ENCODE results near the gene SLC44A2.

The SLC44A2 gene

DNA sequence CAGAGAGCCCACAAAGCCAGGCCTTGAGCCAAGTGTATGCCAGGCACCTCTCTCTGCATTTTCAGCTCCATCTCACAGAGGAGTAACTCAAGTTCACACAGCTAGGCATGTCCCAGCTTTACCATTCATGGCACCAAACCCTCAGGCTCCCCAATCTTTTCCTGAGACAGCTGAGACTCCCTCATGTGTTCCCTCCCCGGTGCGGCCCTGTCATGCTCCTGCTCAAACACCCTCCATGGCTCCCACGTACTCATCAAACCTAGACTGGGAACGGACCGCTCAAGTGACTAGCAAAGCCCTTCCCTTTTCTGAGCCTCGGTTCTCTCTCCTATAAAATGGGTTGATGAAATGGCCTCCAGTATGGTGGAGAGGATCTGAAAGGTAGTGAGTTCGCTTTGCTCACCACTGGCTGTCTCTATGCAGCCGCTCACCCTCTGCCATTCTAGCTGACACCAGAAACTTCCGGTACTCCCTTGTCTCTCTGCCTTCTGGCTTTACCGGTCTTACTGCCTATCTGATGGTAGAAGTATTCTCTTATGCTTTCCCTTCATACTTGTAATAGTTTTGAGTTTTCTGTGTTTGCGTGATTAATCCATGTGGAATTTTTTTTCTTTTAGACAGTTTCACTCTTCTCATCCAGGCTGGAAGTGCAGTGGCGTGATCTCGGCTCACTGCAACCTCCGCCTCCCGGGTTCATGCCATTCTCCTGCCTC lies 7.8 kb upstream of the SLC44A2 start:
- DNase-seq, result no peak

DNA sequence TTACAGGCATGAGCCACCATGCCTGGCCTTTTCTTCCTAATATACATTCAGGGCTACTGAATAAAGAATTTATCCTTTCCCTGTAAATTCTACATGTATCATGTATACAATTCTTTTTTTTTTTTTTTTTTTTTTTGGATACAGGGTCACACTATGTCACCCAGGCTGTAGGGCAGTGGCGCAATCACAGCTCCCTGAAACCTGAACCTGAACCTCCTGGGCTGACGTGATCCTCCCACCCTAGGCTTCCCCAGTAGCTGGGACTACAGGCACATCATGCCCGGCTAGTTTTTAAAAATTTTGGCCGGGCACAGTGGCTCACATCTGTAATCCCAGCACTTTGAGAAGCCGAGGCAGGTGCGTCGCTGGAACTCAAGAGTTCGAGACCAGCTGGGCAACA lies 6.5 kb upstream of the SLC44A2 start:
- no peak for DNase-seq

DNA sequence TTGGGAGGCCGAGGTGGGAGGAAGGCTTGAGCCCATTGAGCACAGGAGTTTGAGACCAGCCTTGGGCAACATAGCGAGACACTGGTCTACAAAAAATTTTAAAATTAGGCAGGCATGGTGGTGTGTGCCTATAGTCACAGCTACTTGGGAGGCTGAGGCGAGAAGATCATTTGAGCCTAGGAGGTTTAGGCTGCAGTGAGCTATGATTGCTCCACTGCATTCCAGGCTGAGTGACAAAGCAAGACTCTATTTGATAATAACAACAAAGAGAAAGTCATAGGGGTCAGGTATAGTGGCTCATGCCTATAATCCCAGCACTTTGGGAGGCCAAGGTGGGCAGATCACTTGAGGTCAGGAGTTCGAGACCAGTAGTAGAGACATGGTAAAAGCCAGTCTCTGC lies 4.6 kb upstream of the SLC44A2 start:
- DNase-seq, result no peak

DNA sequence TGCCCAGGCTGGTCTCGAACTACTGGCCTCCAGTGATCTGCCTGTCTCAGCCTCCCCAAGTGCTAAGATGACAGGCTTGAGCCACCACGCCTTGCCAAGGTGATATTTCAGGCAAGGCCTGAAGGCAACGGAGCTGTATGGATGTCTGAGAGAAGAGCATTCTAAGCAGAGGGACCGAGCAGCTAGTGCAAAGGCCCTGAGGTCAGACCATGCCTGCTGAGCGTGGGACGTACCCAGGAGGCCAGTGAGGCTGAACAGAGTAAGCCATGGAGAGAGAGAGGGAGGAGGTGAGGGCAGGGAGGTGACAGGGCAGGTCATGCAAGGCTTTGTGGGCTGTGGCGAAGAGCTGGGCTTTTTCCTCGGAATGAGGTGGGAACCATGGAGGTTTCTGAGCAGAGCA lies 3.4 kb upstream of the SLC44A2 start:
- no peak for DNase-seq

DNA sequence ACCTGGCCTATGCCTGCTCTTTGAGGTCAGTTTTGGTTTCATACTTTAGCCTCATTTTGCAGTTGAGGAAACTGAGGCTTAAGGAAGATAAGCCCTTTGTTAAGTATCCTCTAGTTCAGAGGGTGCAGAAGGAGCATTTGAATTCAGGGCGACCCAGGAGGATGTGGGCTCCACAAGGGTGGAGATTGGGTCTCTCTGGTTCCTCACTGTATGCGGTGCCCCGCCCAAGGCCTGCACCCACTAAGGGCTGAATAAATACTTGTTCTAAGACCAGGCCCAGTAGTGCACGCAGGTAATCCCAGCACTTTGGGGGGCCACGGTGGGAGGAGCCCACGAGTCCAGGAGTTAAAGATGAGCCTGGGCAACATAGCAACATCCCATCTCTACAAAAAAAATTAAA lies 768 bp upstream of the SLC44A2 start:
- DNase-seq, result no peak

DNA sequence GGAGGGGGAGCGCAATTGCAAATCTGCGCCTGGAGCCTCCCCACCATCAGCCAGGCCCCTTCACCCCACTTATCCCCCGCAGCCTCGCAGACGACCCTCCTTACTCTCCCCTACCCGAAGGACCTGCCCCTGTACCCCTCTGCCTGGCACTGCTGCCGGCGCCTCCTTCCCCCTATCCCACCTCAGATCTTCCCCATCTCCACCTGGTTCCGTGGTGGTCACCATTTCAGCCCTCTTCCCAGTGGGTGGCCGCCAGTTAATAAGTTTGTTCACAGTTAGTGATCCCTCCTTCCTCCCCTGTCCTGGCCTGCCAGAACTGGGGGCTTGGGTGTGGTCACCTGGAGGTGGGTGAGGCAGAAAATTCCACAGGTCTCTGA lies 397 bp downstream of the SLC44A2 start:
- DNase-seq, result no peak

DNA sequence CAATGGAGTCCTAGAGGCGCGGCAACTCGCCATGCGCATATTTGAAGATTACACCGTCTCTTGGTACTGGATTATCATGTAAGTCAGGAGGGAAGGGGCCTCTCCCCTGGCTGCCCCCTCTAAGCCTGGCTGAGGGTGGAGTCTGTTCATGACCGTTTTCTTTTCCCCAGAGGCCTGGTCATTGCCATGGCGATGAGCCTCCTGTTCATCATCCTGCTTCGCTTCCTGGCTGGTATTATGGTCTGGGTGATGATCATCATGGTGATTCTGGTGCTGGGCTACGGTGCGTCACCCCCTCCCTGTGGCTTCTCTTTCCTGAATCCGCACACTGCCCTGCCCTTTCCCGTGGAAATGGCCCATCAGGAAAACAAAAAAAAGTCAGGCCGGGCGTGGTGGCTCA lies 6.5 kb downstream of the SLC44A2 start:
- DNase-seq, result no peak

DNA sequence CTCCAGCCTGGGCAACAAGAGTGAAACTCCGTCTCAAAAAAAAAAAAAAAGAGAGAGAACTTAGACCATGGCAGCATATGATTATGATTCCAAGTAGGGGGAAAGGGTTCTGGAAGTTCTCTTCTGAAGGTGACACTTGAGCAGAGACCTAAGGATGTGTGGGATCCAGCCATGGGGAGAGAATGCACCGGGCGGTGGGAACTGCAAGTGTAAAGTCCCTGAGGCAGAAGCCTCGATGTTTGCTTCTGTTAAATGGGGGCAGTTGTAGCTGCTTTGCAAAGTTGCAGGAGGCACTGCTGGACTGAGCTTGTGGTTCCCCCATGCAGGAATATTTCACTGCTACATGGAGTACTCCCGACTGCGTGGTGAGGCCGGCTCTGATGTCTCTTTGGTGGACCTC lies 9.1 kb downstream of the SLC44A2 start:
- no peak for DNase-seq

DNA sequence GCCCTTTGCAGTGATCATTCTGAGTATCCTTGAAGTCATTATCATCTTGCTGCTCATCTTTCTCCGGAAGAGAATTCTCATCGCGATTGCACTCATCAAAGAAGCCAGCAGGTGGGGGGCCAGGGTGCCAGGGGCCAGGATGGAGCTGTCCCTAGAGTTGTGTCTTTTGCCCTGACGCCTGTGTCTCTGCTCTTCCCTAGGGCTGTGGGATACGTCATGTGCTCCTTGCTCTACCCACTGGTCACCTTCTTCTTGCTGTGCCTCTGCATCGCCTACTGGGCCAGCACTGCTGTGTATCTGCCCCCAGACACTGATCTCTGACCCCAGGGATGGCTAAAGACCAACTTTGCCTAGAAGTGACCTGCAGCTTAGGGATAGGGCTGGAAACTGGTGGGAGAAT lies 9.6 kb downstream of the SLC44A2 start:
- no peak for DNase-seq

DNA sequence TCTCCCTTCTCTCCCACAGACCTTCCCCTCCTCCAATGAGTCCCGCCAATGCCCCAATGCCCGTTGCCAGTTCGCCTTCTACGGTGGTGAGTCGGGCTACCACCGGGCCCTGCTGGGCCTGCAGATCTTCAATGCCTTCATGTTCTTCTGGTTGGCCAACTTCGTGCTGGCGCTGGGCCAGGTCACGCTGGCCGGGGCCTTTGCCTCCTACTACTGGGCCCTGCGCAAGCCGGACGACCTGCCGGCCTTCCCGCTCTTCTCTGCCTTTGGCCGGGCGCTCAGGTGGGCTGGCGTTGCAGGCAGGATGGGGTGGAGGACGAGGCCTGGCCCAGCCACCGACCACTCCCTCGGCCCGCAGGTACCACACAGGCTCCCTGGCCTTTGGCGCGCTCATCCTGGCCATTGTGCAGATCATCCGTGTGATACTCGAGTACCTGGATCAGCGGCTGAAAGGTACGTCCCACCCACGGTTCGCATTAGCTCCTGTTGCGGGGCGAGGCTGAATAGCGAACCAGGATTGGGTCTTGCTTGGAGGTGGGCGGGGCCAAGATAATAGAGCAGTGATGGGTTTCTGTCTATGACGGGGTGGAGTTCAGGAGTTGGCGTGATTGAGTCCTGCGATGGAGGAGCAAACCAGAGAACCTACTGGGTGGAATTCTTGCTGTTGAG lies 11.1 kb downstream of the SLC44A2 start:
- no peak for DNase-seq

DNA sequence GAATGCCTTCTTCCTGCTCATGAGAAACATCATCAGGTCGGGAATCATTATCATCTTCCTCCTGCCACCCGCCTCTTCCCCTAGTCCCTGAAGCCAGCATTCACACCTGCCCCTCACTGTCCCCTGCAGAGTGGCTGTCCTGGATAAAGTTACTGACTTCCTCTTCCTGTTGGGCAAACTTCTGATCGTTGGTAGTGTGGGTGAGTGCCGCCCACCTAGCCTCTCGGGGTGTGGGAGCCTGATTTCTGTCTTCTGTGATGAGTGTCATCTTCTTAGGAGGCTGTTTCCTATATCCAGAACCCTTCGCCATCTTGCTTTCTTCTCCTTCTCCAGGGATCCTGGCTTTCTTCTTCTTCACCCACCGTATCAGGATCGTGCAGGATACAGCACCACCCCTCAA lies 12.5 kb downstream of the SLC44A2 start:
- no peak for DNase-seq

DNA sequence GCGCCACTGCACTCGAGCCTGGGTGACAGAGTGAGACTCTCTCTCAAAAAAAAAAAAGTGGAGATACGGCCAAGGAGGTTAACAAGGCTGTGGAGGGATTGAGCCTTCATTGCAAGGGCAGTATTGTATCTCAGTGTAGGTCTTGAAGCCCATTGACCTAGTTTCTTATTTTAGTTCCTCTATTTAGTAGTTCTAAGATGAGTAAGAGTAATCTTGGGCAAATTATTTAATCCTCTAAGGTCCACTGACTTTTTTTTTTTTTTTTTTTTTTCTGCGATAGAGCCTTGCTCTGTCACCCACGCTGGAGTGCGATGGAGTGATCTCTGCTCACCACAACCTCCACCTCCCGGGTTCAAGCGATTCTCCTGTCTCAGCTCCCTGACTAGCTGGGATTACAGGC lies 14.5 kb downstream of the SLC44A2 start:
- DNase-seq, result no peak

DNA sequence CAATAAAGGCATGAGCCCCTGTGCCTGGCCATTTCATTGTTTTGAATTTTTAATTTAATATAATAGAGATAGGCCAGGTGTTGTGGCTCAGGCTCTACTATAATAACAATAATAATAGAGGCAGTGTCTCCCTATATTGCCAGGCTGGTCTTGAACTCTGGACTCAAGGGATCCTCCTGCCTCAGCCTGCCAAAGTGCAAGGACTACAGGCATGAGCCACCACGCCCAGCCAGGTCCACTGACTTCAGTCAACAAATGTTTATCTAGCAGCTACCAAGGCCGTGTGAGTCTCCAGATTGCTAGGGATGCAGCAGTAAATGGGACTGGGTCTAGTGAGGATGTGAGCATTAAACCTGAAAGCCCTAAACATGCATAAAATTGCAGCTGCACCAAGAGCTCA lies 15.0 kb downstream of the SLC44A2 start:
- no peak for DNase-seq

DNA sequence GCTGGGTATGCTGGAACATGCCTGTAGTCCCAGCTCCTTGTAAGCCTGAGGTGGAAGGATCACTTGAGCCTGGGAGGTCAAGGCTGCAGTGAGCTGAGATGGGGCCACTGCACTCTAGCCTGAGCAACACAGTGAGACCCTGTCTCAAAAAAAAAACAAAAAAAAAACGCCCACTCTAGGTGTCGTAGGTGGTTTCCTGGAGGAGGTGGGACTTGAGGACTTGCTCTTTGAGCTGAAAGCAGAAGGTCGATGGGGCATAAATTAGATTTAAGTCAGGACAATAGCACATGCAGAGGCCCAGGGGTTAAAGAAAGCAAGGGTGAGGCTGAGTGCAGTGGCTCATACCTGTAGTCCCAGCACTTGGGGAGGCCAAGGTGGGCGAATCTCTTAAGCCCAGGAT lies 15.9 kb downstream of the SLC44A2 start:
- no peak for DNase-seq

DNA sequence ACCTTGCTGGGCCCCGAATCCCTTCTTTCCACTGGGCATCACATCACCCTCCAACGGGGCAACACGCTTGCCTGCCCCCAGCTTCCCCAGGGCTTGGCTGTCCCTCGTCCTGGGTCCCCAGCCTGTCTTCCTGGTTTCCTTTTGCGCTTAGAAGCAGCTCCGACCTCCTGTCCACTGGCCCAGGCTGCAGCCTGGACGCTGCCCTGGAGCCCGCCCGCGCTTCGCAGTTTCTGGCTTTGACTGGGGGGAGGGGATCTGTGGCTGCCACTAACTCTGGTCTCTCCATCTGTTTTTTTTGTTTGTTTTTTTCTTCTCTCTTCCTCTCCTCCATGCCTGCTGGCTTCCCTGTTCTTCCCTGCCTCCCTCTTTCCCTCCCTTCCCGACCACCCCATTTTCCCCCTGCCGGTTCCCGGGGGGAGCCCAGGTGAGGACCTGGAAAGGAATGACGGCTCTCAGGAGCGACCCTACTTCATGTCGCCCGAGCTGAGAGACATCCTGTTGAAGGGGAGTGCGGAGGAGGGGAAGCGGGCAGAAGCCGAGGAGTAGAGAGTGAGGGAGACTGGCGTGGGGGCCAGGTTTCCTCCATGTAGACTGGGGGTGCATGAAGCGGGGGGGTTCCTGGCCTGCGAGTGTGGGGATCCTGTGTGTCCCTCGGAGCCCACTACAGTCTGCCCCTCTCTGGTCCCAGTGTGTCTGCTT lies 17.3 kb downstream of the SLC44A2 start:
- no peak for DNase-seq

DNA sequence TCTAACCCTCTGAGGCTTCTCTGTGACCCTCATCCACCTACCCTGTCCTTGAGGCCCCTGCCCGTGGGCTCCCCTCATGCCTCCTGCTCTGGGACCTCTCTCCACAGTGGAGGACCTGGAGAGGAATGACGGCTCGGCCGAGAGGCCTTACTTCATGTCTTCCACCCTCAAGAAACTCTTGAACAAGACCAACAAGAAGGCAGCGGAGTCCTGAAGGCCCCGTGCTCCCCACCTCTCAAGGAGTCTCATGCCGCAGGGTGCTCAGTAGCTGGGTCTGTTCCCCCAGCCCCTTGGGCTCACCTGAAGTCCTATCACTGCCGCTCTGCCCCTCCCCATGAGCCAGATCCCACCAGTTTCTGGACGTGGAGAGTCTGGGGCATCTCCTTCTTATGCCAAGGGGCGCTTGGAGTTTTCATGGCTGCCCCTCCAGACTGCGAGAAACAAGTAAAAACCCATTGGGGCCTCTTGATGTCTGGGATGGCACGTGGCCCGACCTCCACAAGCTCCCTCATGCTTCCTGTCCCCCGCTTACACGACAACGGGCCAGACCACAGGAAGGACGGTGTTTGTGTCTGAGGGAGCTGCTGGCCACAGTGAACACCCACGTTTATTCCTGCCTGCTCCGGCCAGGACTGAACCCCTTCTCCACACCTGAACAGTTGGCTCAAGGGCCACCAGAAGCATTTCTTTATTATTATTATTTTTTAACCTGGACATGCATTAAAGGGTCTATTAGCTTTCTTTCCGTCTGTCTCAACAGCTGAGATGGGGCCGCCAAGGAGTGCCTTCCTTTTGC lies 18.0 kb downstream of the SLC44A2 start:
- DNase-seq, result no peak

DNA sequence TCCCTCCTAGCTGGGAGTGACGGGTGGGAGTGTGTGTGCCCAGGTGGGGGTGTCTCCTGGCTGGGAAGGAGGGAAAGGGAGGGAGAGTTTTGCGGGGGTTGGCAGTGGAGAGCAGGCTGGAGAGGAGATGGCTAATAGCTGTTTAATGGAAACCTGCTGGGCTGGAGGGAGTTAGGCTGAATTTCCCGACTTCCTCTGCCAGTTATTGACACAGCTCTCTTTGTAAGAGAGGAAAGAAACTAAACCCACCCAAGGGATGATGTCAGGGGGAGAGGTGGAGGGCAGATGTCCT lies 18.6 kb downstream of the SLC44A2 start:
- peak; percentile 12 for DNase-seq

DNA sequence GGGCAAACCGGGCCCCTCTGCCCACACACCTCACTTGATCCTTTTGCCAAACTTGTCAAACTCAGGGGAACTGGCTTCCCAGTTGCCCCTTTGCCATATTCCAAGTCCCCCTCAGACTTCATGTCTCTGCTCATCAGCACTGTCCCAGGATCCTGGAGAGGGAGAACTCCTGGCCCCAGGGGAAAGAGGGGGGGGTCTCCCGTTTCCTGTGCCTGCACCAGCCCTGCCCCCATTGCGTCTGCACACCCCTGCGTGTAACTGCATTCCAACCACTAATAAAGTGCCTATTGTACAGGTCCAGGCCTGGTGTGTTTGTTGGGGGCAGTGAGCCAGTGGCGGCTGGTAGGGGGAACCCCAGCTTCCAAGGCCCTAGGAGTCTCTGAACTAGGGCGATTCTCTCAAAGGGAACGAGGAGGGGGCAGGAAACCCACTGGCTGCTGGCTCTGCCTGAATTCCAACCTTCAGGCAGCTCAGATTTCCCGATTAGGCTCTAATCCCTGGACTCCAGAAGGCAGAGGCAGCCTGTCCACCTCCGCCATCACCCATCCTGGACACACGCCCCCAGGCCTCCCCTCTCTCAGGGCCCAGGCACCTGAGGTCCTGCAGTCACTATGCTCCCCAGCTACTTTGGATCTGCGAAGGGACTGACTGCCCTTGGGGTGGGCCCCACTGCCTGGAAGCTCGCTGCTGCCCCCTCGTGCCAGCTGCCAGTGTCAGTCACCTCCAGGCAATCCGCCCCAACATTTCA lies 19.1 kb downstream of the SLC44A2 start:
- peak; percentile 83 for DNase-seq

DNA sequence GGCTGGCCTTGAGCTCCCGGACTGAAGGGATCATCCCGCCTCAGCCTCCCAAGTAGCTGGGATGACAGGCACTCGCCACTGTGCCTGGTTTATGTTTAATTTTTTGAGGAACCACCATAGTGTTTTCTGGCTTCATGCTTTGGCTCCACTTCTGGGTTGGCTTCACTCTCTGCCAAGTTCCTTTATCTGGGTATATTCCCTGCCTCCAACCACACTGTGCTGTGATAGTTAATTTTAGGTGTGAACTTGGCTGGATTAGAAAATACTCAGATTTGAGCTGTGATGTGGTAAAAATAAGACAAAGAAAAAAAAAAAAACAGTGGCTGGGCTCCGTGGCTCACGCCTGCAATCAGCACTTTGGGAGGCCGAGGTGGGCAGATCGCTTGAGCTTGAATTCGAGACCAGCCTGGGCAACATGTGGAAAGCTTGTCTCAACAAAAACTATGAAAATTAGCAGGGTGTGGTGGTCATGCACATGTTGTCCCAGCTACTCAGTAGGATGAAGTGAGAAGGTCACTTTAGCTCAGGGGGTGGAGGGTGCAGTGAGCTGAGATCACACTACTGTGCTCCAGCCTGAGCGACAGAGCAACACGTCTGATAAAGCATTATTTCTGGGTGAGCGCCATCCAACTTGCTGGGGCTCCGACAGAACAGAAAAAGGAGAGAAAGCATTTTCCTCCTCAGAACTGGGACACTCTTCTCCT lies 21.3 kb downstream of the SLC44A2 start:
- no peak for DNase-seq

DNA sequence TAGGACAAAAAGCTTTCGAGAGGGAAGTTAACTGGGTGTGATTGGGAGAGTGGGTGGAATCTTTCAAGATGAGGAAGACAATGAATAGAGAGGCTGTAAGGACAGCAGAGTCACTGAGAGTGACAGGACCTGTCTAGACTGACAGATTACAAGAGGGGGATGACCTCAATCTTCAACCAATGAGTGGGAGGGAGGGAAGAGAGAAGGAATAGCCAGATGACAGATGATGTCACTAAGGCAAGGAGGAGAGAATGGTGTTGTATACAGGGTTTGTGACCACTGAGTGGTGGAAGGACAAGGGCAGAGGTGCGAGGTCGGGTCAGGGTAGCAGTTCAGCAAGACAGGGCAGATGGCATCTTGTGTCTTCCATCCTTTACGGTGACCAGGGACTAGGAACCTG lies 23.0 kb downstream of the SLC44A2 start:
- DNase-seq, result no peak

DNA sequence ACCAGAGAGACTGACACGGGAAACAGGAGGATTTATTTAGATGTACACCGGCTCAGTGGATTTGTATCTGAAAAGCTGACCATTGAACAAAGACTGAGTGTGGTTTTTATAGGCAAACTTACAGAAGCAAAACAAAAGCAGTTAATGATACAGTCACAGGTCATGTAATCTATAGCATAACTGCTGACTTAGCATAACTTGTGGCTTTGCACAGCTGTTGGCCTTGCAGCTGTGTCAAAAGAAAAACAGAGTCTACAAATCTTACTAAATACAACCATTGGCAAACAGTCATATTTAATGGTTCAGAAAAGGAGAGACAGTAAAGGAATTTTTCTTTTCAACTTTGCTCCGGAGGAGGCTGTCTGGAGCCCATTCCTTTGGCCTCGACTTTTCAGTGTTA lies 26.5 kb downstream of the SLC44A2 start:
- no peak for DNase-seq

DNA sequence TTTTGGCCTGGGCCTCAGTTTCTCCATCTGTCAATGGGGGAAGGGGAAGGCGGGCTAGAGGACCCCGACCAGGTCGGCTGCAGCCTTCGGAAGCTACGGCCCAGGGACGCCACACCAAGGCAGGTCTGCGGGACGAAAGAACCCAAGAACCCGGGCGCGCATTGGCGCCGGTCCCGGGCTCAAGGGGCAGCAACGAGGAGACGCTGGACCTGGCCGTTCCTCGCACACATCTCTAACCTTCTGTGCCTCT lies 28.1 kb downstream of the SLC44A2 start:
- DNase-seq, result no peak

Data from retina (tissue), 1 donor.